Peyer's patch (tissue), 4 donors: ENCODE results near the gene DNHD1. TPM values are rescaled to one million over a fixed set of nuclear protein-coding genes. Genes with fewer than 3 reads are reported as not detected.

Source experiments
- DNase-seq, 3 donors: peaks; one replicate each; pipeline ENCODE4 v3.0.0-alpha.2; 2017 to 2019
- H3K27ac ChIP-seq, 4 donors: fragments of 200-600 bp; sonication (generic); one replicate each; pipeline ENCODE4 v1.5.1; 2016 to 2019
- H3K27me3 ChIP-seq, 2 donors: fragments of 200-600 bp; sonication (generic); one replicate each; pipeline ENCODE4 v1.5.1; 2019
- H3K36me3 ChIP-seq, 3 donors: fragments of 200-600 bp; sonication (generic); one replicate each; pipeline ENCODE4 v1.5.1; 2016 to 2019
- H3K4me1 ChIP-seq, 4 donors: fragments of 200-600 bp; sonication (generic); one replicate each; pipeline ENCODE4 v1.5.1; 2016 to 2019
- H3K4me3 ChIP-seq, 4 donors: fragments of 200-600 bp; sonication (generic); 1 replicate in 3 of 4; 2 replicates in 1 of 4; pipeline ENCODE4 v1.5.1; 2016 to 2019; ENCODE audit warnings: mild to moderate bottlenecking in 1 of 4
- H3K9me3 ChIP-seq, 4 donors: fragments of 200-600 bp; sonication (generic); one replicate each; pipeline ENCODE4 v1.5.1; 2016 to 2019; ENCODE audit warnings: mild to moderate bottlenecking in 1 of 4
- POLR2A ChIP-seq, 2 donors: fragments of 450-650 bp; IDR thresholded peaks; one replicate each; pipeline ENCODE4 v1.5.1; 2017; ENCODE audit warnings: antibody characterized with exemption in 2 of 2, mild to moderate bottlenecking in 2 of 2, moderate library complexity in 2 of 2
- total RNA-seq, 4 donors: library from RNA; depleted of rRNA; stranded (reverse); fragments of >200 nt; gene quantifications; one replicate each; pipeline ENCODE4 v1.1.0, GENCODE V29; 2016
- TF ChIP-seq, protein P1 (sequence below), 6 experiments: fragments of 450-650 bp in 4 of 6; fragments of 200-600 bp in 2 of 6; sonication (generic) in 1 of 6; IDR thresholded peaks; one replicate each; pipeline ENCODE4 v1.5.1; 2017 to 2019; ENCODE audit warnings: antibody characterized with exemption in 6 of 6, mild to moderate bottlenecking in 3 of 6, moderate library complexity in 1 of 6

DNHD1 gene
- total RNA-seq, 4 donors from 2014 or later, result 23.5 to 64.4 (median 52.0) TPM

DNA sequence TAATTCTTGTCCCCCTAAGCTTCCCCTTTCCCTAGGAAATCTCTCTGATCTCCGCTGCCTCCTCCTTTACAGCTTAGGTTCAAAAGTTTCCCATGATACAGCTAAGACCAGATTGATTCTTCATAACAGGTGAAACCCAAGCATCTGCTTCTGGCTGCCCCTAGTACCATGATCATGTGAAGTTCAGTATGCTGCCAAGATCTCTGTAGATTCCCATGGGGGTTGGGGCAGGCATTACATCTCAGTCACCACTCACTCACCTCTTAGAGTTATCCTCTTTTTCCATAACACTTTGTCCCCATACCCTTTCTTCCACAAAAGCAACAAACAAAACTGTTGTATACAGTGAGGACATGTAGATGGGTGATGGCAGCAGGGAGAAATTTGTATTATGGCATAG is 62.3 kb downstream of the DNHD1 start:
- Histone ChIP-seq H3K9me3 (no peaks in the 10 kb centered on the region), H3K27me3 (no peaks in the 10 kb centered on the region), H3K36me3 (no peaks in the 10 kb centered on the region), H3K4me3 (no peak overlapping the region), H3K4me1 (no peaks in the 10 kb centered on the region), H3K27ac (no peak overlapping the region)
- no peak for DNase-seq
- TF ChIP-seq, protein P1, sequence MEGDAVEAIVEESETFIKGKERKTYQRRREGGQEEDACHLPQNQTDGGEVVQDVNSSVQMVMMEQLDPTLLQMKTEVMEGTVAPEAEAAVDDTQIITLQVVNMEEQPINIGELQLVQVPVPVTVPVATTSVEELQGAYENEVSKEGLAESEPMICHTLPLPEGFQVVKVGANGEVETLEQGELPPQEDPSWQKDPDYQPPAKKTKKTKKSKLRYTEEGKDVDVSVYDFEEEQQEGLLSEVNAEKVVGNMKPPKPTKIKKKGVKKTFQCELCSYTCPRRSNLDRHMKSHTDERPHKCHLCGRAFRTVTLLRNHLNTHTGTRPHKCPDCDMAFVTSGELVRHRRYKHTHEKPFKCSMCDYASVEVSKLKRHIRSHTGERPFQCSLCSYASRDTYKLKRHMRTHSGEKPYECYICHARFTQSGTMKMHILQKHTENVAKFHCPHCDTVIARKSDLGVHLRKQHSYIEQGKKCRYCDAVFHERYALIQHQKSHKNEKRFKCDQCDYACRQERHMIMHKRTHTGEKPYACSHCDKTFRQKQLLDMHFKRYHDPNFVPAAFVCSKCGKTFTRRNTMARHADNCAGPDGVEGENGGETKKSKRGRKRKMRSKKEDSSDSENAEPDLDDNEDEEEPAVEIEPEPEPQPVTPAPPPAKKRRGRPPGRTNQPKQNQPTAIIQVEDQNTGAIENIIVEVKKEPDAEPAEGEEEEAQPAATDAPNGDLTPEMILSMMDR (IDR thresholded peaks at IDR 0.05), result no peak
- no peak for TF ChIP-seq POLR2A (IDR thresholded peaks at IDR 0.05)

DNA sequence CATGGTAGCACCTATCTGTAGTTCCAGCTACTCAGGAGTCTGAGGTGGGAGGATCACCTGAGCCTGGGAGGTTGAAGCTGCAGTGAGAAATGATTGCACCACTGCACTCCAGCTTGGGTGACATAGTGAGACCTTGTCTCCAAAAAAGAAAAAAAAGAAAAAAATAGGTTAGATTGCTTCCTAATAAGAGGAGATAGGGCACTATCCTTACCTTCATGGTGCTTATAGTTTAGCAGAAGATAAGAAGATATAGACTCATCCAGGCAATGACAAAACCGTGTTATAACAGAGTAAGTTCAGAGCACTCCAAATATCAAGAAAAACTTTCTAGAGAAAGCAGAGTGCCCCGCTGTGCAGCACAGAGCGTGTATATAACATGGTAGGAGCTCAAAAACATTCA is 64.2 kb downstream of the DNHD1 start:
- no peaks in the 10 kb centered on the region for H3K9me3 ChIP-seq
- H3K27me3 ChIP-seq, result no peaks in the 10 kb centered on the region
- H3K4me1 ChIP-seq, result no peaks in the 10 kb centered on the region
- TF ChIP-seq POLR2A (IDR thresholded peaks at IDR 0.05), result no peak
- TF ChIP-seq, protein P1 (IDR thresholded peaks at IDR 0.05), result no peak
- no peak overlapping the region for H3K4me3 ChIP-seq
- no peak for DNase-seq
- H3K27ac ChIP-seq, result no peak overlapping the region
- H3K36me3 ChIP-seq, result no peaks in the 10 kb centered on the region

DNA sequence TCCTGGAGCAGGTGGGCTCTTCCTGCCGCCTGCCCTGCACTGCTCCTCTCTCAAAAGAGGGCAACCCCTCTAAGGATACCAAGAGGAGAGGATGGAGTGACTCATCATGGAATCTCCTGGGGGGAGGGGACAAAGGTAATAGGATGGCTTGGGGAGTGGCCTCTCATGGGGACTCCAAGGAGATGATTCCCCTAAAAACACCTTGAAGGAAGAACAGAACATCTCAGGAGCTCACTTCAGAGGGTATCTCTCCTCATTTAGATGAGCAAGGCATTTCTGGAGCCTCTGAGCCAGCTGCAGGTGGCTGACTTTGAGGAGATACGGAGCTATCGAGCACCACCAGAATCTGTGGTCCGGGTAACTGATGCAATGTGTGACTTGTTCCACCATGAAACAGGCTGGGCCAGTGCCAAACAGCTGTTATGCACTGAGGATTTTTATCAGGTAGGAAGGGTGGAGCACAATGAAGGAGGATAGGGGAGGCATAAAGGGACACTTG is 66.1 kb downstream of the DNHD1 start:
- no peak for DNase-seq
- Histone ChIP-seq H3K27me3 (no peaks in the 10 kb centered on the region), H3K27ac (no peak overlapping the region), H3K4me1 (no peaks in the 10 kb centered on the region), H3K9me3 (no peaks in the 10 kb centered on the region), H3K36me3 (no peaks in the 10 kb centered on the region), H3K4me3 (no peak overlapping the region)
- TF ChIP-seq, protein P1 (IDR thresholded peaks at IDR 0.05), result no peak
- TF ChIP-seq POLR2A (IDR thresholded peaks at IDR 0.05), result no peak

DNA sequence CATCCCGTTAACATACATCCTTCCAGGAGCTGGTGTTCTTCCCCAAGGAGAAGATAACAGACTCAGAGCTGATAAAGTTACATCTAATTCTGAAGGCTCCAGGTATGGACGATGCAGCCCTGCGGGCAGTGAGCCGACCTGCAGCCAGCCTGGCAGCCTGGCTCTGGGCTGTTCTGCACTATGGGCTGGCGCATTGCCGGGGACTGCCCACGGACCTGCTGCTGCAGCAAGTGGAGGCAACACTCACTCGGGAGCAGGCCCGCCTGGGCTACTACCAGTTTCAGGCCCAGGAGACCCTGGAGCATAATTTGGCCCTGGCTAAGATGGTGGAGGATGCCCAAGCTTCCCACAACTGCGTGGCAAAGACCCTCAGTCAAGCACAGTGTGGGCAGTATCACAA is 66.6 kb downstream of the DNHD1 start:
- Histone ChIP-seq H3K27ac (no peak overlapping the region), H3K27me3 (no peaks in the 10 kb centered on the region), H3K4me1 (no peaks in the 10 kb centered on the region), H3K9me3 (no peaks in the 10 kb centered on the region), H3K4me3 (no peak overlapping the region), H3K36me3 (no peaks in the 10 kb centered on the region)
- TF ChIP-seq POLR2A (IDR thresholded peaks at IDR 0.05), result no peak
- TF ChIP-seq, protein P1 (IDR thresholded peaks at IDR 0.05), result no peak
- no peak for DNase-seq

DNA sequence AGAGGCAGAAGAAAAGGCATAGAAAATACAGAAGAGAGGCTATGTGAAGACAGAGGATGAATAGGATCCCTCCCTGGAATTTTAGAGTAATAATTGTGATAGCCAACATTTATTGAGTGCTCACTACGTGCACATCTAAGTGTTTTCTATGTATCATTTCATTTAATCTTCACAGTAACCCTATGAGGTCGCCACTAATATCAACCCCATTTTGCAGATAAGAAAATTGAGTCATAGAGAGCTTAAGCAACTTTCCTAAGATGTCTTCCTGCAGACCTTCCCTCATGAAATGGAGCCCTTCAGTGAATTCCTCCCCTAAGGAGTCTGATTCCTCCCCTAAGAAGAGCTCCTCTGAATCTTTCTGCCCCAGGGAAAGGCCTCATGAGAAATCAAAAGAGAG is 68.2 kb downstream of the DNHD1 start:
- H3K27me3 ChIP-seq, result no peaks in the 10 kb centered on the region

More for the DNA sequence above, 68.2 kb downstream of the DNHD1 start:
- no peak overlapping the region for H3K27ac ChIP-seq
- H3K4me3 ChIP-seq, result no peak overlapping the region
- no peak for DNase-seq
- no peak for TF ChIP-seq POLR2A (IDR thresholded peaks at IDR 0.05)
- TF ChIP-seq, protein P1 (IDR thresholded peaks at IDR 0.05), result no peak
- H3K9me3 ChIP-seq, result no peaks in the 10 kb centered on the region
- no peaks in the 10 kb centered on the region for H3K36me3 ChIP-seq
- H3K4me1 ChIP-seq, result no peaks in the 10 kb centered on the region
